ENCODE measurements around the gene RILPL2. TPM values are rescaled to one million over a fixed set of nuclear protein-coding genes. Genes with fewer than 3 reads are reported as not detected.

The RILPL2 gene
- total and polyA plus RNA-seq, 2 of the 13 experiments (the other 11 are each of a cell fraction or from before 2014, with no cell fraction given): 2.7 to 8.1 TPM

DNA sequence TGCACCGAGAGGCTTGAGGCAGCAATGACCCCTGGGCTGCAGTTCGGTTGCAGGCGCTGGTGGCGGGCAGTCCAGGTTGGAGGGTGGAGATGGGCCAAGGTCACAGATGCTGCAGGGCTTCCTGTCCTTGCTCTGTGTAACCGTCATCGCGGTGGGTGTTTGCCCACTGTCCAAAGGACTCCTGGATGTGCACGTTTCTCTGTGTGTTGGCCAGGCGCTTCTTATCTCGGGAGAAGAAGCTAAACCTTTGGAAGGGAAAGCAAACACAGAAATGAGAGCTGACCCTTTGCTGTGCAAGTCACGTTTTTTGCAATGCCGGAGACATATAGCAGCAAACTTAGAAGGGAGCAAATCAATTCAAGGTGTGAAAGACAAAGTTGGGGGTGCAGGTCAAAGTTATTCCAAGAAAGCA, 36.0 kb upstream of the RILPL2 start (continued):
- TF ChIP-seq, protein P1, sequence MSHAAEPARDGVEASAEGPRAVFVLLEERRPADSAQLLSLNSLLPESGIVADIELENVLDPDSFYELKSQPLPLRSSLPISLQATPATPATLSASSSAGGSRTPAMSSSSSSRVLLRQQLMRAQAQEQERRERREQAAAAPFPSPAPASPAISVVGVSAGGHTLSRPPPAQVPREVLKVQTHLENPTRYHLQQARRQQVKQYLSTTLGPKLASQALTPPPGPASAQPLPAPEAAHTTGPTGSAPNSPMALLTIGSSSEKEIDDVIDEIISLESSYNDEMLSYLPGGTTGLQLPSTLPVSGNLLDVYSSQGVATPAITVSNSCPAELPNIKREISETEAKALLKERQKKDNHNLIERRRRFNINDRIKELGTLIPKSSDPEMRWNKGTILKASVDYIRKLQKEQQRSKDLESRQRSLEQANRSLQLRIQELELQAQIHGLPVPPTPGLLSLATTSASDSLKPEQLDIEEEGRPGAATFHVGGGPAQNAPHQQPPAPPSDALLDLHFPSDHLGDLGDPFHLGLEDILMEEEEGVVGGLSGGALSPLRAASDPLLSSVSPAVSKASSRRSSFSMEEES (CRISPR knock-in tag; IDR thresholded peaks at IDR 0.05): no peak
- TF ChIP-seq KIAA2018 (CRISPR knock-in tag; IDR thresholded peaks at IDR 0.05; ENCODE audit: borderline replicate concordance): no peak
- TF ChIP-seq MTF1 (CRISPR knock-in tag; IDR thresholded peaks at IDR 0.05): no peak
- TF ChIP-seq GABPB1 (CRISPR knock-in tag; IDR thresholded peaks at IDR 0.05): peak; percentile 71
- peak; percentile 97 for TF ChIP-seq ARNTL (CRISPR knock-in tag; IDR thresholded peaks at IDR 0.05)
- peak; percentile 73; the same call in 1 of the 2 replicates for TF ChIP-seq ZBTB7A (CRISPR knock-in tag; IDR thresholded peaks at IDR 0.05)
- peak; percentile 23; the same call in 1 of the 2 replicates for TF ChIP-seq THAP9 (CRISPR knock-in tag; IDR thresholded peaks at IDR 0.05; ENCODE audit: borderline replicate concordance)
- peak; percentile 57; the same call in 1 of the 2 replicates for TF ChIP-seq ZNF710 (CRISPR knock-in tag; IDR thresholded peaks at IDR 0.05; ENCODE audit: borderline replicate concordance)
- peak; percentile 19 for TF ChIP-seq HNRNPLL (IDR thresholded peaks at IDR 0.05; ENCODE audit: low read depth, low read length, poor library complexity, severe bottlenecking)
- peak; percentile 49; the same call in 1 of the 2 replicates for TF ChIP-seq KMT2B (CRISPR knock-in tag; IDR thresholded peaks at IDR 0.05)
- TF ChIP-seq SRSF4 (IDR thresholded peaks at IDR 0.05; ENCODE audit: low read depth, low read length, poor library complexity, severe bottlenecking): no peak
- peak; percentile 71 for TF ChIP-seq RBM22 (optimal IDR thresholded peaks at IDR 0.05; ENCODE audit: low read length)
- TF ChIP-seq ZNF44 (CRISPR knock-in tag; IDR thresholded peaks at IDR 0.05): no peak
- no peak for TF ChIP-seq THAP8 (CRISPR knock-in tag; IDR thresholded peaks at IDR 0.05; ENCODE audit: borderline replicate concordance)

Measured in HepG2 (cell line).